Measurements from ENCODE around the gene TTC23L. TPM values are rescaled to one million over a fixed set of nuclear protein-coding genes. Genes with fewer than 3 reads are reported as not detected.
"Not testable (repeated sequence)": the region's sequence is repeated elsewhere in the genome, so short reads cannot be mapped to it uniquely, and the experiment has no call there.

TTC23L gene
- total RNA-seq, 1 donor from 2014 or later: not detected

GRCh38 chr5:34916518-34916917, 77.6 kb downstream of the TTC23L start:
- intact Hi-C loops (cut with micrococcal nuclease): loop anchor here (5.0 kb wide), 2 partner anchors 941 to 1961 kb away; partner anchors contain the start of genes IL7R and NIPBL

- intact Hi-C loops (cut with micrococcal nuclease): loop anchor here (5.0 kb wide), 2 partner anchors 939 to 1959 kb away; partner anchors contain the start of genes IL7R and NIPBL
Observed at GRCh38 chr5:34918025-34918424, 79.1 kb downstream of the TTC23L start.

DNA sequence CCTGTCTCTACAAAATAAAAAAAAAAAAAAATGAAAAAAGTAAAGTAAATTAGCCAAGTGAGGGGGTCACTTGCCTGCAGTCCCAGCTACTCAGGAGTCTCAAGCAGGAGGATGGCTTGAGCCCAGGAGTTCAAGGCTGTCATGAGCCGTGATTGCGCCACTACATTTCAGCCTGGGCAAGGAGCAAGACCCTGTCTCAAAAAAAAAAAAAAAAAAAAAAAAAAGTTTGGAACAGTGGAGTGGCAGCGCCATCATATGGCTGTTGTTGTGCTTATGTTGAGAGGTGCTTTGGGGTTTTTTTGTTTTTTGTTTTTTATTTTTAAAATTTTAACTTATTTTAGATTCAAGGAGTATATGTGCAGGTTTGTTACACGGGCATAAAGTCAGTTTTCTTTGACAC, 80.1 kb downstream of the TTC23L start:
- intact Hi-C loops (cut with micrococcal nuclease): loop anchor here (5.0 kb wide), 2 partner anchors 938 to 1958 kb away; partner anchors contain the start of genes IL7R and NIPBL

- intact Hi-C loops (cut with micrococcal nuclease): not testable (repeated sequence)
Observed at GRCh38 chr5:34923256-34923655, 84.3 kb downstream of the TTC23L start.

GRCh38 chr5:34923694-34924461, 84.9 kb downstream of the TTC23L start:
- intact Hi-C loops (cut with micrococcal nuclease): loop anchor here (1.0 kb wide), 1 partner anchor 9 kb away; the partner anchor contains the start of genes BRIX1 and RAD1

GRCh38 chr5:34924462-34924765, 85.5 kb downstream of the TTC23L start:
- intact Hi-C loops (cut with micrococcal nuclease): loop anchor here (1.0 kb wide), 1 partner anchor 9 kb away; the partner anchor contains the start of genes BRIX1 and RAD1

GRCh38 chr5:34926318-34926888, 87.4 kb downstream of the TTC23L start:
- intact Hi-C loops (cut with micrococcal nuclease): no loop called here

DNA sequence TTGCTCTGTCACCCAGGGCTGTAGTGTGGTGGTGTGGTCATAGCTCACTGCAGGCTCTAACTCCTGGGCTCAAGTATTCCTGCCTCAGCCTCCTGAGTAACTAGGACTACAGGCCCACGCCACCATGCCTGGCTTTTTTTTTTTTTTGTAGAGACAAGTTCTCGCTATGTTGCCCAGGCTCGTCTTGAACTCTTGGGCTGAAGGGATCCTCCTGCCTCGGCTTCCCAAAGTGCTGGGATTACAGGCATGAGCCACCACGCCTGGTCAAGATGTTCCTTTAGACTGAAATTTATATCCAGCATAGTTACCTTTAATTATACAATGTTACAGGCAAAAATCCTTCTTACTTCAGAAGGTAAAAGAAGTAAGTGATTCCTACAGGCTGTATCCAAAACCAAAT, 88.8 kb downstream of the TTC23L start:
- intact Hi-C loops (cut with micrococcal nuclease): loop anchor here (2.0 kb wide), 1 partner anchor 1487 kb away; the partner anchor contains the start of gene TARS1

DNA sequence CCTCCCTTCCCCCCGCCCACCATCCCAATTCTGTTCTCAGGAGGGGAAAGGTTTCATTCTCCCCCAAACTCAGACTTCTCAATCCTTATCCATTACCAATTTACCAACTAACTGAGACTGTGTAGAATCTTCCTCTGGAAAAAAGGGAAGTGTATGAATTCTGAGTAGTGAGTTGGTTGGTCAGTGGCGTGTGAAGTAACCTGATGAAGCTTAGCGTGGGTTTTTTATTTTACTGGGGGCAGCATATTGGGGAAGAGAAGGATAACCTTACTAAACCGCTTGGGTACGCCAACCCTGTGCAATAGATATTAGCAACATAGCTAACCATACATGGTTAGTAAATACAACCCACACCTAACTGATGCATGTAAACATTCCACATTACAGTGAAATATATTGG, 89.3 kb downstream of the TTC23L start:
- intact Hi-C loops (cut with micrococcal nuclease): loop anchor here (2.0 kb wide), 1 partner anchor 1487 kb away; the partner anchor contains the start of gene TARS1

DNA sequence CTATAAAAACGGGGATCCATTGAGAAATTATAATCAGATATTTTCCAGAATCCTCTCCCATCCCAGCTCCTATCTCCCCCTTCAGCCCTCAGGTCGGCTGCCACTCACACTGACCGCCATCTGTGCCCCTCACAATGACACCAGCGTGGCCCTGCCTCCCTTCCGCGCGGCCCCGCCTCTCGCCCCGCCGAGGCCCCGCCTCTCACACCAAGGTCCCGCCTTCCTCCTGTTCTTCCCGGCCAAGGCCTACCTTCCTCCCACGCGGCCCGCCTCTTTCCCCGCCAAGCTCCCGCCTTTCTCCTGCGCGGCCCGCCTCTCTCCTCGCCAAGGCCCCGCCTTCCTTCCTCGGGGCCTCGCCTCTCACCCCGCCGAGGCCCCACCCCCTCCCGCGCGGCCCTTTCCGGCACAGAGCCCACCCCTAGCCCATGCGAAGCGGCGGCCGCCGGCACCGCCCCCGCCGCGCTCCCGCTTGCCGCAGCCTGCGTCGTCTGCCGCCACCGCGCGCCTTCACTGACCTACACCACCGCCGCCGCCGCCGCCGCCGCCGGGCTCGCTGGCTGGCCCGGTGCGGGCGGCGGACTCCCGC, 90.3 kb downstream of the TTC23L start, which contains the start of gene DNAJC21:
TSS of gene DNAJC21 (plus strand) at position 426 of the 586 bp plus-strand sequence. CDS start 261 bp downstream, outside the sequence.
- intact Hi-C loops (cut with micrococcal nuclease): loop anchor here (1.0 to 2.0 kb wide), 3 partner anchors 14 to 1488 kb away; partner anchors contain the start of genes BRIX1, LMBRD2, RAD1 and TARS1

GRCh38 chr5:34929720-34930461, 90.9 kb downstream of the TTC23L start:
- intact Hi-C loops (cut with micrococcal nuclease): loop anchor here (1.0 to 2.0 kb wide), 3 partner anchors 15 to 1489 kb away; partner anchors contain the start of genes BRIX1, LMBRD2, RAD1 and TARS1

- intact Hi-C loops (cut with micrococcal nuclease): no loop called here
Observed at GRCh38 chr5:34930462-34930844, 91.5 kb downstream of the TTC23L start.

DNA sequence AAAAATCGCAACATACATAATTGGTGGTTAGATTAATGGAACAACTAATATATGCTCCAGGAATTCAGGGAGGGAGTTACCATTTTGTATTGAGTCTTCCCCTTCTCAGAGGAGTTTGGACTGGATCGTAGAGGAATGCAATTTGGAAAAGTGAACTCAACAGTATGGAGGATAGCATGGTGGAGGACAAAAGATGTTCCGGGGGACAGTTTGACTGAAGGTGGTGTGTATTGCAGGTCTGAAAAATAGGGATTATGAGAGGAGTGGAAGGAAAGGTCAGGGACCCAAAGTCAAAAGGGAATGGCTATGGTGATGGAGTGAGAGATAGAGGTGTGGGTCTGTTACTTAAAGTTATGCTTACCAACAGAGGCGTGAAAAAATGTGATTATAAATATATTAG, 91.9 kb downstream of the TTC23L start:
- intact Hi-C loops (cut with micrococcal nuclease): no loop called here

DNA sequence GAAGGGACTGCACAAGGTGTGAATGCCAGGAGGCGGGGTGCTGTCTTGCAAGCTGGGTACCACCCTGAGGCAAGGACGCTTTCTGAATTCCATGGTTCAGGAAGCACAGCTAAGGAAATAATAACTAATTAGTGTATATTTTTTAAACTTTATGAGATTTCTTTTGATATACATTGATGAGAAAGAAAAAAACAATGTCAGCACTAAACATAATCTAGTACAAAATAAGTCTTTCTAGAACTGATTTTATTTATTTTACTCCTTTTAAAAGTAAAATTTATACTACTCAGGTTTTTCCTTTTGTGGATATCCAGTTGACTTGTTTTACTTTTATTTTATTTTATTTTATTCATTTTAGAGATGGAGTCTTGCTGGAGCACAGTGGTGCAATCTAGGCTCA, 94.0 kb downstream of the TTC23L start:
- intact Hi-C loops (cut with micrococcal nuclease): no loop called here

DNA sequence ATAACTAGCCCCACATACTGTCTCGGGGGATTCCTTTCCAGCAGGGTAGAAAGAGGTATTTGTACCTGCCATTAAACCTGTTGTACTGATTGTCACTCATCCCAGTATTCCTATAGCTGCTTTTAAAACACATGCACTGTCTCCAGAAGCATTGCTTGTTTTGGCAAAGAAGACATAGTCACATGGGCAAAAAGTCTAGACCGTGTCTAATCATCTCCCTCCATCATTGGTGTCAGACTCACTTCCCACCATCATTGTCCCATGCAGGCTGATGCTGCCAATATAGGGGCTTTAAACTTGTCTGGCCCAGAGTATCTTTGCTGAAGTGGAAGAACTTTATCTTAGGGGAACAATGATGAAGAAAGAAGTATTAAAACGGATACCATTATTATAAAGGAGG, 103.0 kb downstream of the TTC23L start:
- intact Hi-C loops (cut with micrococcal nuclease): no loop called here

GRCh38 chr5:34944044-34944443, 105.1 kb downstream of the TTC23L start:
- intact Hi-C loops (cut with micrococcal nuclease): no loop called here

- intact Hi-C loops (cut with micrococcal nuclease): no loop called here
Observed at GRCh38 chr5:34944460-34945047, 105.6 kb downstream of the TTC23L start.

All from T-helper 2 cell treated with Interferon-gamma antibody and Interleukin-4, amounts not matched to agents 100 ng/mL and 5 ng/mL, for 36 hours (primary cell).